Measurements from ENCODE around the gene CD200. TPM values are rescaled to one million over a fixed set of nuclear protein-coding genes. Genes with fewer than 3 reads are reported as not detected.

CD200 gene
- total RNA-seq (2011; cell fraction: chromatin; rRNA removed; ENCODE audit: low replicate concordance): not detected in 2 replicates
- not detected in 2 replicates for total RNA-seq (2011; cell fraction: nucleolus; rRNA removed)
- not detected in 2 replicates for total RNA-seq (2011; cell fraction: nucleoplasm; rRNA removed)
- not detected in 2 replicates for total RNA-seq (2014; rRNA removed)
- not detected in 2 replicates for total RNA-seq (2014; rRNA removed; fragmentation: Illumina TruSeq; extraction: Trizol)
- total RNA-seq (2015; rRNA removed; fragmentation: Illumina TruSeq; extraction: Trizol): not detected in 2 replicates
- total RNA-seq (2021): 0.13 and 0.47 TPM in 2 replicates
- polyA plus RNA-seq (2011; rRNA removed): not detected in 2 replicates
- polyA plus RNA-seq (2011; cell fraction: cytosol; rRNA removed): not detected in 2 replicates
- polyA plus RNA-seq (2011; cell fraction: nucleus; rRNA removed): not detected in 2 replicates
- polyA plus RNA-seq (2012): not detected in 2 replicates
- polyA plus RNA-seq (2014; fragmentation: Illumina TruSeq; extraction: Trizol): not detected in 2 replicates
- polyA plus RNA-seq (2014; fragmentation: Nextera tagmentation; extraction: Ambion mirVana): not detected
- not detected in 2 replicates for polyA plus RNA-seq (2014; rRNA removed)
- not detected in 2 replicates for polyA minus RNA-seq (2011; rRNA and poly(A)+ RNA removed)
- not detected in 2 replicates for polyA minus RNA-seq (2011; cell fraction: cytosol; rRNA and poly(A)+ RNA removed)
- polyA minus RNA-seq (2011; cell fraction: nucleus; rRNA and poly(A)+ RNA removed): not detected in 2 replicates
- not detected for Bru-seq, nascent RNA
- BruChase-seq, experiment 1, labeled RNA remaining after a 2-hour chase: not detected
- percentile 4 among the genes with signal in this experiment for BruChase-seq, experiment 2, labeled RNA remaining after a 6-hour chase
- long read RNA-seq, experiment 1: 0 reads
- long read RNA-seq, experiment 2: 0 reads
- long read RNA-seq, experiment 3: 0 reads

- Histone ChIP-seq H3K27me3 (ENCODE audit: control insufficient read depth in 2 of 2, insufficient read depth in 2 of 2, low read length in 2 of 2) (peaks cover 3 to 11% of the 10 kb centered on the region in 2 experiments; a peak in 4 of 5 replicates), H3K9me1 (ENCODE audit: control insufficient read depth, insufficient read depth, low read length) (no peaks in the 10 kb centered on the region), H3K4me2 (ENCODE audit: insufficient read depth, low read length) (no peak within 1 kb of the TSS), H3K36me3 (ENCODE audit: control insufficient read depth, insufficient read depth, low read length) (no peaks in the 10 kb centered on the region), H3K9me3 (replicated peaks; ENCODE audit: control insufficient read depth, insufficient read depth, low read depth, low read length) (no peaks in the 10 kb centered on the region), H3K4me1 (replicated peaks in 1 of 2; ENCODE audit: control insufficient read depth in 2 of 2, insufficient read depth in 2 of 2, low read length in 2 of 2) (peaks cover 0 to 6% of the 10 kb centered on the region in 2 experiments; a peak in 2 of 5 replicates), H3K79me2 (ENCODE audit: control insufficient read depth, insufficient read depth, low read length) (no peaks in the 10 kb centered on the region), H3K4me3 (no peak within 1 kb of the TSS), H3K27ac (ENCODE audit: extremely low read depth, low read depth, low read length) (no peak within 1 kb of the TSS), H4K20me1 (replicated peaks; ENCODE audit: control insufficient read depth, insufficient read depth, low read length) (no peaks in the 10 kb centered on the region), H2AFZ (ENCODE audit: low read depth, low read length) (0 out of 2 replicates have a peak within 1 kb of the TSS, but pooled peaks have one; percentile 40), H3K9ac (ENCODE audit: insufficient read depth in 1 of 2, low read depth in 2 of 2, low read length in 2 of 2) (no peak within 1 kb of the TSS)
- FAIRE-seq (no peak), ATAC-seq (no peak; the same call in 2 of the 3 replicates), DNase-seq (ENCODE audit: extremely low read depth in 1 of 4, low spot score in 3 of 4) (no peak)
- in situ Hi-C loops (cut with MboI): no loop called here
- CTCF ChIA-PET (ENCODE audit: low intra/inter-chr PET ratio): no interaction called here
- intact Hi-C loops (cut with micrococcal nuclease): no loop called here
- POLR2A ChIA-PET: no interaction called here
- BruUV-seq (replicated peaks): no TSS peak
- TF ChIP-seq ZBTB17 (CRISPR knock-in tag; IDR thresholded peaks at IDR 0.05) (no peak), ZNF655 (CRISPR knock-in tag; IDR thresholded peaks at IDR 0.05) (no peak), YY1 (IDR thresholded peaks at IDR 0.05; ENCODE audit: borderline replicate concordance in 1 of 3, control insufficient read depth in 1 of 3, extremely low read depth in 1 of 3, insufficient read depth in 3 of 3, insufficient read length in 1 of 3, insufficient replicate concordance in 2 of 3, low read depth in 1 of 3, low read length in 2 of 3) (no peak), MTA2 (IDR thresholded peaks at IDR 0.05; ENCODE audit: low read depth) (no peak), PRDM10 (IDR thresholded peaks at IDR 0.05; ENCODE audit: partially characterized antibody) (no peak), ZBTB7A (IDR thresholded peaks at IDR 0.05; ENCODE audit: borderline replicate concordance, control insufficient read depth, low read depth, low read length) (no peak)
- WGBS (ENCODE audit: insufficient coverage, low coverage, missing lambda C conversion rate): 0% methylated on average over 3 of the region's 28 CpGs
These were observed at the start of gene CD200 for GRCh38 chr3:112333002-112333380. CD200 (plus strand) TSS chr3:112333156; CDS start chr3:112333213, 57 bp downstream.

Measured in K562 (cell line).